ENCODE results near the gene MS4A6A. TPM values are rescaled to one million over a fixed set of nuclear protein-coding genes. Genes with fewer than 3 reads are reported as not detected.
"Not testable (repeated sequence)": the region's sequence is repeated elsewhere in the genome, so short reads cannot be mapped to it uniquely, and the experiment has no call there.

MS4A6A gene, protein sequence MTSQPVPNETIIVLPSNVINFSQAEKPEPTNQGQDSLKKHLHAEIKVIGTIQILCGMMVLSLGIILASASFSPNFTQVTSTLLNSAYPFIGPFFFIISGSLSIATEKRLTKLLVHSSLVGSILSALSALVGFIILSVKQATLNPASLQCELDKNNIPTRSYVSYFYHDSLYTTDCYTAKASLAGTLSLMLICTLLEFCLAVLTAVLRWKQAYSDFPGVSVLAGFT
- 10 to 100 TPM; 17.0 to 21.0 (median 17.5) TPM for polyA plus RNA-seq (ENCODE audit: insufficient read length in 3 of 3)

DNA sequence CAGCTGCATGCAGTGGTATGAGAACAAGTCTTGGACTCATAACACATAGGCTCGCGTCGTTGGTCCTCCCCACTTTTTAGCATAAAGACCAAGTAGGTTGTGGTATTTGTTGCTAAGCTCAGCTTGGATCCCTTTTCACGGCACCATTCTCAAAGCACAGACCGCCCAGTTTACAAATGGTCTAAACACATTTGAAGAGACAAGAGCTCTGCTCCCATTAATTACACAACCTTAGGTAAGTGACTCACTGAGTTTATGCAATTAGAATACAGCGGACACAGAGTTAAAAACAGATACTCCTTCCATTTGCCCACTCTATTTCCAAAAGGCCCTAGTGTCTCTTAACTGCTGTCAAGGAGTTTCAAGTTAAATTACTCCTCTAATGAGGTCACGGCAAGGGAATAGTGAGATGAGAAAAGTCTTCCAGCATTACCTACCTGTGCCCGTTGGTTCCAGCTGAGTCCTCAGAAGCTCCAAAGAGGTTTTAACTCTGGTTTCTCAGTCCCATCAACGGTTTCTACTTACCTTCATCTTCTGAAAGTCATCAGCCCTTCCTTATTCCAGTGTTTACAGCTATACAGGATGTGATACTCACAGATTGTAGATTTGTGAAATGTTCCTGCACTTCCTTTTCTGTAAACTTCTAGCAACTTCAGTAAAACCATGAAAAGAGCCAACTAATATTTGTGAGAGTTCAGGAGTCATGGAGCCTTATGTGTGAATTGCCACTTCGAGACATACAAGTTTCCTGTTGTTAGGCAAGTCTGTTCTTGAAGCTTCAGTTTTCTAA is at the start of gene MS4A6A:
Gene MS4A6A (minus strand): TSS at position 543 of the 790 bp plus-strand sequence. CDS start 1,356 bp downstream, outside the sequence.
- DNase-seq (ENCODE audit: low read depth in 3 of 3, low spot score in 2 of 3): no peak

DNA sequence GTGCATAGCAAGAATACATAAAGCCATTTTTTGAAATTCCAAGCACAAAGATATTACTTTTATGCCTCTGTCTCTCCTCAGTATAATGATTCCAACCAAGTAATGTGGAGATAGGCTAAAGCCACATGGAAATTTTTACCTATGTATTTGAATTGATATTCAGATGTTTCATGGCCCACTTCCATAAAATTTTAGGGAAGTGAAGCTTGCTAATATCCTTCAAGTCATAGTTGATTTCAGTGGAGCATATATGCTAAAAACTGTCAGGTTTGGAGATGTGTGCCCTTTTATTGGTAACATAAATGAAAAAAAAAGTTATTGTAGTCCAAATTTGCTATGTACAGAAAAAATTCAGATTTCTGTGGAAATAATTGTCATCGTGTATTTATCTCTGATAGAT is 47.8 kb upstream of the MS4A6A start:
- DNase-seq (ENCODE audit: low read depth in 3 of 3, low spot score in 2 of 3): no peak

DNA sequence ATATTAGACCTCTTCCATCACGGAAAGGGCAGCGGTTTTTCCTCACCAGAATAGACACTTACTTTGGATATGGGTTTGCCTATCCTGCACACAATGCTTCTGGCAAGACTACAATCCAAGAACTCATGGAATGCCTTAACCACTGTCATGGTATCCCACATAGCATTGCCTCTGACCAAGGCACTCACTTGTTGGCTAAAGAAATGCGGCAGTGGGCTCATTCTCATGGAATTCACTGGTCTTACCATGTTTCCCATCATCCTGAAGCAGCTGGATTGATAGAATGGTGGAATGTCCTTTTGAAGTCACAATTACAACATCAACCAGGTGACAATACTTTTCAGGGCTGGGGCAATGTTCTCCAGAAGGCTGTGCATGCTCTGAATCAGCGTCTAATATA is 39.3 kb upstream of the MS4A6A start:
- DNase-seq (ENCODE audit: low read depth in 3 of 3, low spot score in 2 of 3): no peak

DNA sequence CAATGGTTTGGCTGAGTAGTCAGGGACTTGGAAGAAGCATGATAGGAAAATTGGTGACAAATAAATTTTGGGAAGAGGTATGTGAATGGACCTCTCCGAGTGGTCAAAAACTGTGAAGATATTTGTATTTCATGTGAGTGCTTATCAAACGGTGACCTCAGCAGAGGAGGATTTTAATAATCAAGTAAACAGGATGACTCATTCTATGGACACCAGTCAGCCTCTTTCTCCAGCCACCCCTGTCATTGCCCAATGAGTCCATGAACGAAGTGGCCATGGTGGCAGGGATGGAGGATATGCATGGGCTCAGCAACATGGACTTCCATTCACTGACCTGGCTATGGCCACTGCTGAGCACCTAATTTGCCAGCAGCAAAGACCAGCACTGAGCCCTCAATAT is 38.8 kb upstream of the MS4A6A start:
- DNase-seq (ENCODE audit: low read depth in 3 of 3, low spot score in 2 of 3): no peak

DNA sequence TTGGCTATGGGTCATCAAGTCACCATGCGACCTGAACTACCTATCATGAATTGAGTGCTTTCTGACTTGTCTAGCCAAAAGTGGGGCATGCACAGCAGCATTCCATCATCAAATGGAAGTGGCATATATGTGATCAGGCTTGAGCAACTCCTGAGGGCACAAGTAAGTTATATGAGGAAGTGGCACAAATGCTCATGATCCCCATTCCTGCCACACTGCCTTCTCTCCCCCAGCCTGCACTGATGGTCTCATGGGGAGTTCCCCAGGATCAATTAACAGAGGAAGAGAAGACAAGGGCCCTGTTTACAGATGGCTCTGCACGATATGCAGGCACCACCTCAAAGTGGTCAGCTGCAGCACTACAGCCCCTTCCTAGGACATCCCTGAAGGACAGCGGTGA is 38.3 kb upstream of the MS4A6A start:
- DNase-seq (ENCODE audit: low read depth in 3 of 3, low spot score in 2 of 3): no peak

DNA sequence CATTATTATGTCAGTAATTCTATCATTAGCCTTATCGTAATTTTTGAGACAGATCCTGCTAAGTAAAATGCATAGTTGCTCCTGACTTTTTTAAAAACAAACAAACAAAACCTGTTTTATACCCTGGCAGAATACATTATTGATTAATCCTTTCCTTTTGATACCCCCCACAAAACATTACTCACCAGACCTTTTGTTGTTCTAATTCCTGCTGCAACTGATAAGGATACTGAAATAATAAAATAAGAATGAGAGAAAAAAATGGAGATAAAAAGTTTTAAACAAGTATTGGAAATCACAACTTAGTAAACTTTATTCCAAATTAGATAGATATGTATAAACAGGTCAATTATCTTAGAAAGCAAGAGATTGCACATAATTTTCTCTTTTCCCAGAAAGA is 31.5 kb upstream of the MS4A6A start:
- DNase-seq (ENCODE audit: low read depth in 3 of 3, low spot score in 2 of 3): no peak

DNA sequence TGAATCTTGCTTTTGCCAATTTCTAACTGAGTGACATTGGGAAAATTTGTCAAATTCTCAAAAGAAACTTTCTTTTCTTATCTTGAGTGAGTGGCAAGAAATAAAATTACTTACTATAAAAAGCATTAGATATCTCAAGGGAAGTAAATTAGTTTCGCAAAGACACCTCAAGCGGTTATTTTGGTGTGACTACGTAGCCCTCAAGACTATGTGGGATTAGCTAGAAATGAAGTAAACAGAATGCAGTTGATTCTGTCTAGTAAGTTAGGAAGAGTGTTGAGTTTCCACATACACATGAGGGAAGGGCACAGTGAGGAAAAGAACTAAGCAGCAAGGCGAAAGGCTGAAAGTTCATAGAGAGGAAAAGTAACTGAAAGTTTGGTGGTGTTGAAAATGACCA is 28.3 kb upstream of the MS4A6A start:
- no peak for DNase-seq (ENCODE audit: low read depth in 3 of 3, low spot score in 2 of 3)

DNA sequence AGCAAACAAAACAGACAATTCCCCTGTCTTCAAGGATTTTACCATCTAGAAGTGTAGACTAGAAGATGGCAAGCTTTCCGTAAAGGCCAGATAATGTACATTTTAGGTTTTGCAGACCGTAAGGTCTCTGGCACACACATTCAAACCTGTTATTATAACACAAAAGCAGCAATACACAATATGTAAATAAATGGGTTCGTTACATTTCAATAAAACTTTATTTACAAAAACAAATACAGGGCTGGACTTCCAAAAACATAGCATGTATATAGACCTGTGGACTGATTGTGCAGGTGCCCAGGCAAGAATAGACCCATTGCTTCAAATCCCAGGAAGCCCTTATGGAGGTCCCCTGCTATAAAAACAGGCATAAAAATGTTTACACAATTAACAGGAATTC is 27.1 kb upstream of the MS4A6A start:
- no peak for DNase-seq (ENCODE audit: low read depth in 3 of 3, low spot score in 2 of 3)

DNA sequence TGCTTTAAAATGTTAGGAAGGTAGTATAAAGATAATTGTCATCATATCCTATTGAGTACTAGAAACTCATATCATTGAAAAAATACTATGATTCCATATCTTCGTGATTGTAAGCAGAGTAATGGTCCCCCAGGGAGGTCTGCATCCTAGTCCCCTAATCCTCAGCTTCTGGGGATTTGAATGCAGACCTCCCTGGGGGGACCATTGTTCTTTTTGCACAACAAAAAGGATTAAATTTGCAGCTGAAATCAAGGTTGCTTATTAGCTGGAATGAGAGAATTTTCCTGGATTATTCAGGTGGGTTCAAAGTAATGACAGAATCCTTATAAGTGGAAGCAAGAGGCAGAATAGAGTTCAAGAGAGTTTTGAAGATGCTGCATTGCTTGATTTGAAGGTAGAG is 26.1 kb upstream of the MS4A6A start:
- no peak for DNase-seq (ENCODE audit: low read depth in 3 of 3, low spot score in 2 of 3)

DNA sequence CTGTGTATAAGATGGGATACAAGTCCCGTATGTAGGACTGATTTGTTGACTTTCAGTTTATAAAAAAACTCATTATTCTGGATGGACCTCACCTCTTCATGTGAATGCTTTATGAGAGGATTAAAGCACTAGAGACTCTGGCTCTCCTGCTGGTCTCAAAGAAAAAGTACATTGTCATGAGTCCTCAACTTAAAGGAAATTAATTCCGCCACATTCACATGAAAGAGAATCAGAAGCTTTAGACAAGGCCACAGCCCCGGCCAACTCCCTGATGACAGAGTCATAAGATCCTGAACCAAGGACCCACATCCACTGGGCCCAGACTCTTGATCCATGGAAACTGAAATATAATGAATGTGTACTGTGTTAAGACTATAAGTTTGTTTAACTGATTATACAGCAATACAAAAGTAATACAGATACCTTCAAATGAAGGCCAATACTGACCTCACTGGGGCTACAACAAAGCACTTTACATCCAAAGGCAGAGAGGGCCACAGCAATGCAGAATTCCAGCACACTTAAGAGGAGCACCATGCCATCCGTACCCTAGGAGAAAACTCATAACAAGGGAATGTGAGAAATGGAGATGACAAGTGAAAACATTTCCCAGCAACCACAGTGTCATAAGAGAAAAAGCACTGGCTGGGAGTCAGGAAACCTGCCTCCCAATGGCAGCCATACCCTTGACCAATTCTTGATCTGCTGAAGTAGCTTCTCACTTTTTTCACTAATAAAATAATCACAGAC is 25.4 kb upstream of the MS4A6A start:
- no peak for DNase-seq (ENCODE audit: low read depth in 3 of 3, low spot score in 2 of 3)

DNA sequence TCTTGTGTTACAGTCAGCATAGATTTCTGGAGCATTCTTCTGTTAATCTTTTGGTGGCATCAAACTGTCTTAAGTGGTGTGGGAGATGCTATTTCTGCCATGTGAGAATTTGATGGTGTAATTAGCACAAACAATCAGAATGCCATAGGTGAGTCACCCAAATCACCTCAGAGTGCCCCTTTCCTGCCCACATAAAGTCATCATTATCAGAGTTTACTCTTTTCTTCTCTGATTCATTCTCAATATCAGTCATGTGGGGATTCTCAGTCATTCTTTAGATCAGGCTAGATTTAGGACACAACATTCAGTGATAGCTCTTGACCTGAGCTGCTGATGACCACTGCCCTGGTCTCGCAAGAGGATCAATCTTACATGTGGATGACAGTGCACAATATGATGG is 23.7 kb upstream of the MS4A6A start:
- no peak for DNase-seq (ENCODE audit: low read depth in 3 of 3, low spot score in 2 of 3)

DNA sequence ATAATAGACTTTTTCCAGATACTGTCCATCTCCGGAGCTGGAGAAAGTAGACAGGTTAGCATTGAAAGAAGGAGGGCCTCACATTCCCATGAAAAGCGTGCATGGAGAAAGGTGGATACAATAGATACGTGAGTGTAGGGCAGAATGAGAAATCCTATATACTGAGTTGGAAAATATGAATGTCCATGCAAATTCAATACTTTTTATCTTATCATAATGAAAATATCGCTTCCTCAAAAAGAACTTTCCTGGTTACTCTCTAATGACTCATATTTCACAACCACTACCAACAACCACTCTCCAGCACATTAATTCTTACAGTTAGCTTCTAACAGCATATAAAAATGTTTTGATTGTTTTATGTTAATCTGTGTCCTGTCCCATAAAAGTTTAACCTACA is 22.0 kb upstream of the MS4A6A start:
- no peak for DNase-seq (ENCODE audit: low read depth in 3 of 3, low spot score in 2 of 3)

DNA sequence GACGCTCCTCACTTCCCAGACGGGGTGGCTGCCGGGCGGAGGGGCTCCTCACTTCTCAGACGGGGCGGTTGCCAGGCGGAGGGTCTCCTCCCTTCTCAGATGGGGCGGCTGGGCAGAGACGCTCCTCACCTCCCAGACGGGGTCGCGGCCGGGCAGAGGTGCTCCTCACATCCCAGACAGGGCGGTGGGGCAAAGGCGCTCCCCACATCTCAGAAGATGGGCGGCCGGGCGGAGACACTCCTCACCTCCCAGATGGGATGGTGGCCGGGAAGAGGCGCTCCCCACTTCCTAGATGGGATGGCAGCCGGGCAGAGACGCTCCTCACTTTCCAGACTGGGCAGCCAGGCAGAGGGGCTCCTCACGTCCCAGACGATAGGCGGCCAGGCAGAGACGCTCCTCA is 18.5 kb upstream of the MS4A6A start:
- DNase-seq (ENCODE audit: low read depth in 3 of 3, low spot score in 2 of 3): not testable (repeated sequence)

DNA sequence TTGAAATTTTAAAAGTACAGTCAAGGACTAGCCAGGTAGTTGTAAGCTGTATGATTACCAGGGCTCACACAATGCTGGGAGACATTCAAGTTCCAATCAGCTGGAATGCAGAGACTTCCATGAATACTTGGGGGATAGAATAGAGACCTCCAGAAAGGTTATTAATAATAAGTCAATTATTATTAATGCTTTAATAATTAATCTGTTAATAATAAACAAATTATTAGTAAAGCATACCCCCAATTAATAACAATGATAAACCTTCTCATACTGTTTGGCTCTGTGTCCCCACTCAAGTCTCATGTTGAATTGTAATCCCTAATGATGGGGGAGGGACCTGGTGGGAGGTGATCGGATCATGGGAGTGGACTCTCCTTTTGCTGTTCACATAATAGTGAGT is 14.6 kb upstream of the MS4A6A start:
- DNase-seq (ENCODE audit: low read depth in 3 of 3, low spot score in 2 of 3): no peak

DNA sequence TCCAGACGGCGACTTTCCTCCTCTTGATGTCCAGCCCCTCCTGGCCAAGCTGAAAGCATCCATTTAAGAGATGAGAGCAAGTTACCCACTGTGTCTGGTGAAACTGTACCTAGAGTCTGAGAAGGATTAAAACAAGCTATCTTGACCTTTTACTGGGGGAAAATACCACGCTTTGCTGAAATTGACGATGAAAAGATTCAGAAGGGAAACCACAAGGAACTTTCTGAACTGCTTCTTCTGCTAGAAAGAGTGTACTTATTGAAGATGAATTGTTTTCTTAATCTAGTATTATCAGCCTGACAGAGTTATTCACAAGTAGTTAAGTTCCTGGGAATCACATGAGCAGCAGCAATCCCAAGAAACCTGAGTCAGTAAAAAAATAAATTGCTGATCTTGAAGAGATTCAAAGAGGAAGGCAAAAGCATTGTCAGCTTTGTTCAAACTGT is 13.1 kb upstream of the MS4A6A start:
- DNase-seq (ENCODE audit: low read depth in 3 of 3, low spot score in 2 of 3): no peak

DNA sequence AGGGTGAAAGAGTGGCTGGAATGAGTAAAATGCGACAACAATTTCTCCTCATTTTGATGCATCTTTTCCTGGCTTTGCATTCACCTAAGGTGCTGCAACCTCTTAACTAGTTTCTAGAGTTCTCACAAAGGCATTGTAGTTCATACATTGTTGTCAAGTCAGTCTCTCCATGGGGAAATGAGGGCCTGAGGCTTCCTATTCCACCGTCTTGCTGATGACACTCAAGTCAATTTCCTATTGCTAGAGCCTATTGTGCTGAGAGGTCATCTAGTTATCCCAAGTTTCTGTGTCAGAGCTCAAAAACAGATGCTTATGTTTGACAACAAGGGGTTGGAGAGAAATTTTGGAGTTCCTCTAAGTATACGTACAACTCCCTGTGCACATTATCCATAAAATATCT is 11.6 kb upstream of the MS4A6A start:
- no peak for DNase-seq (ENCODE audit: low read depth in 3 of 3, low spot score in 2 of 3)

DNA sequence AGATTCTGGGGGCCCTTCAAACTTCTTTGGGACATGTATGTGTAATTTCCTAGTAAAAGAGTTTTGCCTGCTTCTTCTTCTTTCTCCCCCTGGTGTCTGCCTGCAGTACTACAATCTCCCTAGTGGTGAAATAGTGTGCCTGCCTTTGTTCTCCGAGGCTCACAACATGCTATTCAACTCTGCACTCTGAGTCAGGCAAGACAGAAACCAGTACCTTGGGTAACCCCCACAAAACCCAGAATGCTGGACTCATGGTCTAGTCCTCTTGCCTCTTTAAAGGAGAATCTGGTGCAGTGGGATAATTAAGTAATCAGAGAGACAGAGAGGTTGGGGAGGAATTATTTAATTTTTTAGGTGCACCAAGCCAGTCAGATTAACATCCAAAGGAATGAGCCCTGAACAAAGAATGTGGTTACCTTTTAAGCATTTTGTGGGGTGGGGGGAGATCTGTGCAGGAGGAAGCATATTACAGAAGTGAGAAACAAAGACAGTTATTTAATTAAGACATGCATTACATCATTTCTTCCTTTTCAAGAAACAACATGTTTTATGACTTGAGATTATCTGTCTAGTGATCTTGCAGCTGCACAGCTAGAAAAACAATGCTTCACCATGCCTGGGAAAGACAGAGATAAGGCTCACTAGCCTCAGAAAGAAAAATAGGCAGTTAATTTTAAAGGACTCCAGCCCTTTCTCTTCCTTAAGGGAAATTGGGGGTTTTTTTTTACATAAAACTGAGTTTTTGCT is 11.0 kb upstream of the MS4A6A start:
- no peak for DNase-seq (ENCODE audit: low read depth in 3 of 3, low spot score in 2 of 3)

DNA sequence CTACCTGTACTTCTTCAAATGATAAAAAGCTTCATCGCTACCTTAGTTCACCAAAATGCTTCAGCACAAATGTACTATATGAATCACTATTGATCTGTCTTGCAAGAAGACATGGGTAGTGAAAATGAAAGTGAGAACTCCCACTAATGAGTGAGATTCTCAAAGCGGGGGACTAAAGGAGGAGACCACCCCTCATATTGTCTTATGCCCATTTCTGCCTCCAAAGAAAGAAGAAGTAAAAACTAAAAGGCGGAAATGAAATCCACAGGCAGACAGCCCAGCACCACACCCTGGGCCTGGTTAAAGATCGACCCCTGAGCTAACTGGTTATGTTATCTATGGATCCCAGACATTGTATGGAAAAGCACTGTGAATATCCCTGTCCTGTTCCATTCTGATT is 9.7 kb upstream of the MS4A6A start:
- DNase-seq (ENCODE audit: low read depth in 3 of 3, low spot score in 2 of 3): not testable (repeated sequence)

DNA sequence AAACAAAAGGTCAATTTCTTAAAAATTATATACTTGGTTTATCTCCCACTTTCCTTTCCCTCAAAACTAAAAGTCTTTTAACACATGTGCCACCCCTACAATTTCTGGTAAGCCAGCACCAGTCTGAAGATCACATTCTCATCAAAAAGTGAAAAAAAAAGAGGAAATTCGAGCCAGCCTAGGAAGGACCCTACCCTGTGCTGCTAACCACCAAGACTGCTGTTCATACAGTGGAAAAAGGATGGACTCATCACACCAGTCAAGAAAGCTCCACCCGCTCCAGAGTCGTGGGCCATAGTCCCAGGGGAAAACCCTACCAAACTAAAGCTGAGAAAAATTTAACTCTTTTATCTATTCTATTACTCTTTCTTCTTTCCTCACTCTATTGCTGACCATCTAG is 5.6 kb upstream of the MS4A6A start:
- DNase-seq (ENCODE audit: low read depth in 3 of 3, low spot score in 2 of 3): not testable (repeated sequence)

DNA sequence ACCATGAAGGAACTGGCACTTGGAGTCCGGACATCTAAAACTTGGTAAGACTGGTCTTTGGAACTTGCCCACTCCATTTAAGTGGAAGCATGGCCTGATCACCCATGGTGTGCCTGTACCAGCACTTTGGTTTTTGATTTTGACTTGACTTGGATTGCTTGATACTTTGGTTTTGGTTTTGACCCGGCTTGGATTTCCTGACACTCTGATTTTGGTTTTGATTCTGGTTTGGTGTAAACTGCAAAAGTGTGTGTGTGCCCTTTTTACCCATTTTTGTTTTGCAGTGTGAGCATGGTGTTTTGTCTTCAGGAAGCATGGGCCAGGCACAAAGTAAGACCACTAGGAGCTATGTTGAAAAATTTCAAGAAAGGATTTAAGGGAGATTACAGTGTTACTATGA is 3.2 kb upstream of the MS4A6A start:
- DNase-seq (ENCODE audit: low read depth in 3 of 3, low spot score in 2 of 3): not testable (repeated sequence)

DNA sequence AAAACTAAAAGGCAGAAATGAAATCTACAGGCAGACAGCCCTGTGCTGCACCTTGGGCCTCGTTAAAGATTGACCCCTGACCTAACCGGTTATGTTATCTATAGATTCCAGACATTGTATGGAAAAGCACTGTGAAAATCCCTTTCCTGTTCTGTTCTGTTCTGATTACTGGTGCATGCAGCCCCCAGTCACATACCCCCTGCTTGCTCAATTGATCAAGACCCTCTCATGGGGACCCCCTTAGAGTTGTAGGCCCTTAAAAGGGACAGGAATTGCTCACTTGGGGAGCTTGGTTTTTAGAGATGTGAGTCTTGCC is 2.6 kb upstream of the MS4A6A start:
- not testable (repeated sequence) for DNase-seq (ENCODE audit: low read depth in 3 of 3, low spot score in 2 of 3)

Data from right renal cortex interstitium (tissue), 3 donors.